ENCODE results near the gene INPP4B.

The INPP4B gene

DNA sequence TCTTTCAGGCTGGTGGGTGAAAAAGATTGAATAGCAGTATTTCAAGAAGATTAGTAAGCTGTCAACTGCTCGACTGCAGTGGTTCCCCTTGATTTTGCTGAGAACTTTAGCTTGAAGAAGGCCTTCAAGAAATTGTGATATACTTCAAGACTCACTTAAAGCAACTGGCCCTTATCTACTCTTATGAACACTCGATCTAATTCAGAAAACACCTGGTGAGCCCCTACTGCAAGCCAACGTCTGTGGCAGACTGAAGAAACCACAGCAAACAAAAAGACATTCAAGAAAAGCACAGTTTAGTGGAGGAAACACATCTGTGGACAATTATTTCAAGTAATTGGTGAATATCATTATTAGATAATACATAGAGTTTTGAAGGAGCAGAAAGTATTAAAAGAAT lies 119.0 kb downstream of the INPP4B start:
- no peak for DNase-seq (ENCODE audit: low read depth)

- DNase-seq (ENCODE audit: low read depth), result no peak
Measured at GRCh38 chr4:142725886-142726285, 120.2 kb downstream of the INPP4B start.

- DNase-seq (ENCODE audit: low read depth), result no peak
Measured at GRCh38 chr4:142721187-142721586, 124.9 kb downstream of the INPP4B start.

DNA sequence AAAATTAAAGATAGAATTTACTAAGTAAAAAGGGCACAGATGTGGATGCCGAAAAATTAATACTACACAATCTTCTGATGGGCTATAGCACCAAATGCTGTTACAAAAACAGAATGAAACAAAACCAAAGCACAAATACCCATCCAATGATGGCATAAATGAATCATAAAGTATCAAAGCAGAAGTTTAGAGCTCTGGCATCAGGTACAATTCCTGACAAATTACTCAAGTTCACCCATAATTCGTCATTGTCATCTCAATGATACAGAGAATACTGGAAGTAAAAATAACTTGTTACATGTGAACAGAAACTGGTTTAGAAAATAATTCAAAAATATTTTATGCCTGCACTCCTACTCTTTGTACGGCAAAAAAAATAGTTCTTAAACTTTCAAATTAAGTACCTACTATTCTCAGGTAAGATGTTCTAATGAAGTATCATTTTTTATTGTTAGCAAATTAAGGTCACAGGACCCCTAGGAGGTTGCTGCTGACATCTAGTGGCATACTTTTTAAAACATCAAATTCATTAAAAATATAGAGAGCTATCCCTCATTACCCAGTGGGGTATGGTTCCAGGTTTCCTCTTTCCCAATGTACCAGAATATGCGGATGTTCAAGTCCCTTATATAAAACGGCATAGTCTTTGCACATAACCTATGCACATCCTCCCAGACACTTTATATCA lies 126.1 kb downstream of the INPP4B start:
- no peak for DNase-seq (ENCODE audit: low read depth)

- DNase-seq (ENCODE audit: low read depth), result no peak
Measured at GRCh38 chr4:142718981-142719380, 127.1 kb downstream of the INPP4B start.

GRCh38 chr4:142715727-142716126 lies 130.4 kb downstream of the INPP4B start:
- DNase-seq (ENCODE audit: low read depth), result no peak

DNA sequence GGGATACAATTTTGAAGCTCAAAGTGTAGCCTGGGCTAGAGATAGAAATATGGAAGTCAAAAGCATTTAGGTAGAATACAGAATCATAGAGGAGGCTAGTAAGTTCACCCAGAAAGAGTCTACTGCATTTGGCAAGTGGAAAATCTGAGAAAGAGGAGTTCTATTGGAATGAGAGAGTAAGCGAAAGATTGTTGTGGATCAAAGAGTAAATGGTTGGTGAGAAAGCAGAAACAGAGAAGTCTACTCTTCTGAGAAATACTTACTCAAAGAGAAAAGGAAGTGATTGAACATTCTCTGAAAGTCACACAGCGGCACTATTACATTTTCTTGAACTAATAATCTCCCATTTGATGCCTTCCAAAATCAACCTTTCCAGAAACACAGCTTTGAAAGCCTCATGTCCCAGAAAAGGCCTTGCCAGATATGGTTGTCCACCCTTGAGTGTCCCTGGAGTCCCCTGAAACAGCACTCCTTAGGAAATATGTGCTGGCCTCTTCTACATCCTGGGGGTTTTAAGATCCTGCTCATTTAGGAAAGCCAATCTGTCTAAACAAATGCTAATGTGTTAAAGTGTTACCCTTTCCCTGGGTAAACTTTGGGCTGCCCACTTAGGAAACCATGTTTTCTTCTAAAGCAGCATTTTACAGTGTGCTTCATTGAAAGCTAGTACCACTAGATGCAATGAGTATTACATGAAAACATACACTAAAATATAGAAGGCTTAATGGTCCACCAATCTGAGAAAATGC lies 132.6 kb downstream of the INPP4B start:
- DNase-seq (ENCODE audit: low read depth), result no peak

GRCh38 chr4:142708231-142708630 lies 137.9 kb downstream of the INPP4B start:
- DNase-seq (ENCODE audit: low read depth), result no peak

DNA sequence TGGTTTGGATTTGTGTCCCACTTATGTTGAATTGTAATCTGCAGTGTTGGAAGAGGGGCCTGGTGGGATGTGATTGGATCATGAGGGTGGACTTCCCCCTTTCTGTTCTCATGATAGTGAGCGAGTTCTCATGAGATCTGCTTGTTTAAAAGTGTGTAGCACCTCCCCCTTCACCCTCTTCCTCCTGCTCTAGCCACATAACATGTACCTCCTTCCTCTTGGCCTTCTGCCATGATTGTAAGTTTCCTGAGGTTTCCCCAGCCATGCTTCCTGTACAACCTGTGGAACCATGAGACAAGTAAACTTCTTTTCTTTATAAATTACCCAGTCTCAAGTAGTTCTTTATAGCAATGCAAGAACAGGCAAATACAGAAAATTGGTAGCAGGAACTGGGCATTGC lies 138.7 kb downstream of the INPP4B start:
- no peak for DNase-seq (ENCODE audit: low read depth)

- DNase-seq (ENCODE audit: low read depth), result no peak
Measured at GRCh38 chr4:142706381-142706780, 139.7 kb downstream of the INPP4B start.

DNA sequence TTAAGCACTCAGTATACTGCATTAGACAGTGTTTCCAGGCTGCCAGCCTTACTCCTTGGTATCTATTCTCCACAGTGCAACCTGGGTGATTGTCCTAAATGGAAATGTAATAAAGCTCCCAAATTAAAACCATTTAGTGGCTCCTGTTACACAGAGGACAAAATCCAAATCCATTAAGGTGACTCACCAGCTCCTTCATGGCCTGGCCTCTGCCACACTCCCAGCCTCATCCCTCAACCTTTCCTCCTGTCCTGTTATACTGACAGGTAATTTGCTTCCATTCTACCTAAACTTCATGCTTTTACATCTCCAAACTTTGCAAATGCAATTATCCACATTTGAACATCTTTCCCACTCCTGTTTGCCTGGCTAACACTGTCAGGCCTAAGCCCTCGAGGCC lies 140.3 kb downstream of the INPP4B start:
- no peak for DNase-seq (ENCODE audit: low read depth)

DNA sequence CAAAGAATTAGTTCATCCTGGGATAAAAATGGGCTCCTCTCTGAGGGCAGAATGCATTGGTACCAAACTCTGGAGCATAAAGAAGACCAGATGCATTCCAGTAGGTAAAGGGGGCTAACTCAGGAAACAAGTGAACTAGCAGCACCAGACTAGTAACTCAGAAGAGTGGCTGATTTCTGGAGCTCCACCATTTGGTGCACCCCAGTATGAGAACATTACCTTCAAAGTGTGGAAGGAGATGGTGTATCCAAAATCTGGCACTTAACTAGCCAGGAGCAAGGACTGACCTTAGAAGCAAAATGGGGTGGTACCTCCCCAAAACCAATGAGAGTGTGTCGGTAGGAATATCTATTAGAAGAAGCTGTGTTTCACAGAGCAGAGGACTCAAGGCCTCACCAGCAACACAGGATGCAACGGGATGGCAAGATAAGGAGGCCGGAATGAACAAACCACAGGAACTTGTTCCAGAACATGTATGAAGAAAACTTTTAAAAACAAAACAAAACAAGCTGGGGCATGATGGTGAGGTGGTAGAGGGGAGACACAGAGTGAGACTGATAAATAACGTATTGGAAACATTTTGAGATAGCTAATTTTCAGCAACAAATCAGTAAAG lies 142.3 kb downstream of the INPP4B start:
- DNase-seq (ENCODE audit: low read depth), result no peak

DNA sequence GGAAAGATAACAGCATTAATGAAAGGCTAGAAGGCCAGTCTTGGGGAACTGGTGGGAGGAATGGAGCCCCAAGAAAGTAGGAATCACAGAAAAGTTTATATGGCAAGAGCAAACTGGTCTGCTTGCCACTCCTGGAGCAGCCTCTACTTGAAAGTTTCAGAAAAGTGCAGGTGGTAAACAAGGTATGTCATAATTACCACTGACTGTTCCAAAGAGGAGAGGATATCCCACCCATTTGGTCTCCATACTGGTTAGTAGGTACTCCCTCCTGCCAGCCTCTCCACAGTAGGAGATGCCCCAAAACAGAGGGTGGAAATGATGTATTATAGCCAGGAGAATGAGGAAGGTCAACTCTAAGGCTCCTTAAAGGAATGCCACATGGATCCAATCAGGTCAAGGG lies 145.1 kb downstream of the INPP4B start:
- no peak for DNase-seq (ENCODE audit: low read depth)

- DNase-seq (ENCODE audit: low read depth), result no peak
Measured at GRCh38 chr4:142700531-142700930, 145.6 kb downstream of the INPP4B start.

- DNase-seq (ENCODE audit: low read depth), result no peak
Measured at GRCh38 chr4:142698552-142698951, 147.5 kb downstream of the INPP4B start.

- DNase-seq (ENCODE audit: low read depth), result no peak
Measured at GRCh38 chr4:142697928-142698327, 148.2 kb downstream of the INPP4B start.

DNA sequence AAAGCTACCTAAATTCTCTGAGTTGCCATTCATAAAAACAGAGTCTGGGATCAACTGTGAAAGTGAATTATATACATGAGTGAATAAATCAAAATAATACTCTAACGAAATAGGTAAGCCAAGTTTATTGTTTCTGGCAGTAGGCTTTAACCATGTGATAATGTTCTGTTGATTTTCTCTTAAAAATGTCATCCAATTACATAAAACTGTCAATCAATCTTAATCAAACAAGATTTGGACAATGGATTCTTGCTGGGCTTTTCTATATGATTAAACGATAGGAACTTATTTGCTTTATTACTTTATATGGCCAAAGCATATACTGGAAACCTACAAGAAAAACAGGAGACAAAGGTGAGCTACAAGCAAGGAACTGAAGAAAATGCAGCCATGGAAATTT lies 148.8 kb downstream of the INPP4B start:
- no peak for DNase-seq (ENCODE audit: low read depth)

GRCh38 chr4:142696334-142697122 lies 149.6 kb downstream of the INPP4B start:
- no peak for DNase-seq (ENCODE audit: low read depth)

DNA sequence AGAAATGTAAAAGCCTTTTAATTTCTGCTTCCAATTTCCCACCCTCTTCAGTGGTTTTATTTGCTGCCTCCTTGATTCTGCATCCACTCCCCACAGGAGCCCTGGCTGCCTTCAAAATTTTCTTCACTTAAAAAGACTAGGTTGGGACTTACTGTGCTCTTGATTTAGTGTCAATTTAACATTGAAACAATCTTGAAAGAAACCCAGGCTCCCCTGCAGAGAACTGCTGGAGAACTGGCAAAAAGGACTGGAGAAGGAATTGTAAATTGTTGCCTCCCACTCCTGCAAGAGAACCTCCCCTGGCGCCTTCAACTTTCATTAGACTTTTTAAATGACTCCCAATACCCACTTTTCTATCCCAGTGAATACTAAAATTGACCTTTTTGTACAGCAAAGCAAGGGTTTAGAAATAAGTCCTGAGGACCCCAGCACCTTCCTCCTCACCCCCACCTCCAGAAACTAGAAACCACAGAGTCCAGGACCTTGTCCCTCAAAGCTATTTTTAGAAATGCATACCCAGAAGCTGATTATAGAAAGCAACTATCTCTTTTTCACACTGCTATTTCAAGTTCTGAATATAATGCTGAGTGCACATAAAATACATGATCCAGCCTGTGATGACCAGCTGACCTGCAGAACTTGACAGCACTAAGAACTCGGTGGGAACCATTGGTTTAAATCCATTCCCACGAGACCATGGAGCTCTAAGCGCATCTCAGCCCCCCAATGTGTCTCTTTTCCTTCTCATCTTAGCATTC lies 155.5 kb downstream of the INPP4B start:
- no peak for DNase-seq (ENCODE audit: low read depth)

DNA sequence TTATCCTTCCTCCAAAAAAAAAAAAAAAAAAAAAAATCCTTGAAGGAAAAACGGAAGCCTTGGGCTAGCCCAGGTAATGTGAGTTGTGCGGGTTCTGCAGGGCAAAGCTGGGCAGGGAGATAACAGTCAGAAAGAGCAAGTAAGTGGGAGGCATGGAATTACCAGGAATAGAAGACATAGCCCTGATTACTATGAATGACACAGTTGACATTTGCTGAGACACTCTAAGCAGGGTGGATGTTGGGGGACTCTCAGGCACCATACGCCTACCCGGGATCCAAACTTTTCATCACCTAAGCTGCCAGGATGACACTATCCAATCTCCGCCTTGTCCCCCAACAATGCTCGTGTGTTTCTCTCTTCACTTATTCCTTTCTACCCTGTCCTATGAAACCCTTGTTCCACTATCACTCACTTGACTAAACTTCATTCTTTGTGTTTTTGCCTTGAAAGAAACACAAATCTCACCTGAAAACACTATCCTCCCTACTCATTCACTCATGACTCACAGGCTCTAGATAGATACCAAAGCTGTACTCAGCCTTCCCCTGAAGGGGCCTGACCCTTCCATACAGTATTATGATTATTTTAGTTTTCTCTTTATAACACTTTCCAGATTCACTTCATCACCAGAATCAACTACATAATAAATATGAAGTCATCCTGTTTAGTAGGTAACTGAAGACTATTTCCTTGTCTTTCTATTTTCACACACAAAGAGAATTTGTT lies 158.4 kb downstream of the INPP4B start:
- DNase-seq (ENCODE audit: low read depth), result no peak

GRCh38 chr4:142686081-142686480 lies 160.0 kb downstream of the INPP4B start:
- DNase-seq (ENCODE audit: low read depth), result no peak
